ENCODE data around the gene TPRA1.

The TPRA1 gene

GRCh38 chr3:127529346-127530188, 61.0 kb downstream of the TPRA1 start:
- H3K4me3 ChIP-seq (ENCODE audit: low read length): no peak overlapping the region
- no peak for DNase-seq (ENCODE audit: low read depth, low spot score)

- DNase-seq (ENCODE audit: low read depth, low spot score): no peak
- H3K4me3 ChIP-seq (ENCODE audit: low read length): no peak overlapping the region
Measured at GRCh38 chr3:127525373-127525772, 65.2 kb downstream of the TPRA1 start.

- no peak for DNase-seq (ENCODE audit: low read depth, low spot score)
- H3K4me3 ChIP-seq (ENCODE audit: low read length): no peak overlapping the region
Measured at GRCh38 chr3:127524296-127524896, 66.1 kb downstream of the TPRA1 start.

Data from Jurkat, Clone E6-1 (cell line).